Right renal pelvis (tissue), 4 donors: Measurements from ENCODE around the gene SLC19A2. TPM values are rescaled to one million over a fixed set of nuclear protein-coding genes. Genes with fewer than 3 reads are reported as not detected.

Experiments used
- DNase-seq, 4 donors: peaks; one replicate each; pipeline ENCODE4 v3.0.0-alpha.2; 2013; ENCODE audit warnings: low read depth in 4 of 4, low spot score in 3 of 4, missing footprints in 1 of 4
- polyA plus RNA-seq, 4 donors: library from polyadenylated mRNA; unstranded; fragments of 120-200 nt; gene quantifications; one replicate each; pipeline ENCODE4 v1.2.1, GENCODE V29; 2013; ENCODE audit not compliant: insufficient read length in 4 of 4

The SLC19A2 gene
- polyA plus RNA-seq, 4 donors: 15.7 to 23.0 (median 20.5) TPM

GRCh38 chr1:169414952-169415351, 70.8 kb downstream of the SLC19A2 start:
- DNase-seq: no peak

Other genes with a start within 250 kb of the SLC19A2 start
- gene NME7, start 118.1 kb downstream of the SLC19A2 start, polyA plus RNA-seq: 100 to 1,000 TPM; 114 to 160 (median 153) TPM
- 10 to 100 TPM; 27.0 to 33.6 (median 30.2) TPM for gene BLZF1, start 117.7 kb downstream of the SLC19A2 start, polyA plus RNA-seq
- gene CCDC181, start 58.5 kb downstream of the SLC19A2 start, polyA plus RNA-seq: 10 to 100 TPM in 3 of 4 donors, 1 to 10 TPM in 1; 8.6 to 12.5 (median 11.3) TPM
- gene F5, start 100.5 kb upstream of the SLC19A2 start, polyA plus RNA-seq: 1 to 10 TPM; 2.0 to 3.0 (median 2.7) TPM
- gene SELP, start 144.2 kb upstream of the SLC19A2 start, polyA plus RNA-seq: 10 to 100 TPM in 1 of 4 donors, 1 to 10 TPM in 3; 3.7 to 13.0 (median 6.8) TPM
- 1 to 10 TPM; 1.9 to 4.0 (median 2.7) TPM for gene SELL, start 225.7 kb upstream of the SLC19A2 start, polyA plus RNA-seq
- under 1 TPM; 0.42 to 0.81 (median 0.54) TPM for gene SELE, start 248.1 kb upstream of the SLC19A2 start, polyA plus RNA-seq